Gastrocnemius medialis (tissue), 4 donors: ENCODE data around the gene GRID1.

Experiments
- CTCF ChIP-seq, 5 experiments: fragments of 450-650 bp in 3 of 5; fragments of 200-600 bp in 2 of 5; sonication (generic) in 2 of 5; IDR thresholded peaks in 4 of 5; conservative IDR thresholded peaks in 1 of 5; 1 replicate in 4 of 5; 2 replicates in 1 of 5; pipeline ENCODE4 v1.5.1; 2016 to 2019; ENCODE audit warnings: antibody characterized with exemption in 5 of 5, mild to moderate bottlenecking in 3 of 5, moderate library complexity in 3 of 5
- POLR2A ChIP-seq, 2 donors: fragments of 450-650 bp; IDR thresholded peaks; one replicate each; pipeline ENCODE4 v1.6.1; 2017; ENCODE audit warnings: antibody characterized with exemption in 2 of 2, mild to moderate bottlenecking in 2 of 2, moderate library complexity in 2 of 2

DNA sequence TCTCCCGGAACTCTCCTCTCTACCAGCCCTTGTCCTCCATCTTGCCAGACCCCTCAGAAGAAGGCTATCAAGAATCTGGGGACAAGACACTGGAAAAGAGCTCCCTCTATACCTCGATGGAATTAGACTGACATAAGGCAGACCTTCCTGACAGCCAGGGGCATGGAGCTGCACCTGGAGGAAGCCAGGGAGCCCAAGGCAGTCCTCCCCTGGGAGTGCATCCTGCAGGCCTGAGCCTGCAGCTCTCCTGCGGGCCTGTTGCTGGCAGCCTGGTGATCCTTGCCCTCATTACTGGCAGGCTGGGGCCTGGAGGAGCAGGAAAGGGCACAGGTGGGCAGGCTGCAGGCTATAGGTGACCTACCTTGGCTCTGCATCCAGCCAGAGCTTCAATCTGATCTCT lies 323.4 kb downstream of the GRID1 start:
- no peak for TF ChIP-seq POLR2A (IDR thresholded peaks at IDR 0.05)
- no peak for TF ChIP-seq CTCF (IDR thresholded peaks at IDR 0.05 in 4 of 5, conservative IDR thresholded peaks at IDR 0.05 in 1 of 5)
